ENCODE data around the gene PKP4. TPM values are rescaled to one million over a fixed set of nuclear protein-coding genes. Genes with fewer than 3 reads are reported as not detected.

Gene PKP4
- total and polyA plus RNA-seq, 2 experiments from 2014 or later = 35.7 to 92.3 TPM

DNA sequence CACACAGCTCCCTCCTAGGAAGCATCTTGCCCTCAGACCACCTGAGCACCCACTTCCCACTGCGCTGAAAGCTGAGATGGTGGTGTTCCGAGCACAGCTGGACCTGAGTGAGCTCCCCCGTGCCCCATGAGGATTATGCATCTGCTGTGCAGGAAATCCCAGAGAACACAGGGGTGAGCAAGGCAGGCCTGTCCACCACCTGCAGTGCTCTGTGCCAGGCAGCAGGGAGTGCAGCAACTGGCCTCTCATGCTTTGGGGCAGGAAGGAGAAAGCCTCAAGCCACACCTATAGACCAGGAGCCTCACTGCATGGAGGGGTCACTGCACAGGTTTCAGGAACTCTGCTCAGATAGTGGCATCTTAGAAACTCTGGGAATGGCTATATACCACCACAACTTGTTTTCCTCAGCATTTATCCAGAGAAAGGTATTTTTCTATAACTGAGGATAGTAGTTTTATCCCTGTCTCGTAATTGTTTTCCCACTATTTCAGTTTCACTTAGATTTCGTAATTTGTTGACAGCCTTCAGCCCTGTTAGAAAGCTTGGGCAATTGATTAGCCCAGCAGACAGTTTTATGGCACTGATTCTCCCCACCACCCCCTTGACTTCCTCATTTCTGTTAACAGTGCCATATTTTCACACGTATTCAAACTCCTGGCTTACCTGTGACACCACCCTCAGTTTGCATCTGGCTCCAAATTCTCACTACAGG lies 194.1 kb downstream of the PKP4 start:
- Mint-ChIP-seq H3K4me3 (no peak overlapping the region), H3K9me3 (no peaks in the 10 kb centered on the region), H3K27ac (no peak overlapping the region), H3K4me1 (peaks cover 10% of the 10 kb centered on the region; the same call in 2 of the 3 replicates), H3K36me3 (ENCODE audit: low read depth) (no peaks in the 10 kb centered on the region), H3K27me3 (ENCODE audit: insufficient read depth, low read depth, poor library complexity) (no peaks in the 10 kb centered on the region)
- Histone ChIP-seq H3K9me2 (ENCODE audit: insufficient read depth) (no peaks in the 10 kb centered on the region), H3K4me2 (no peak overlapping the region), H3K4me1 (ENCODE audit: insufficient read depth) (no peaks in the 10 kb centered on the region), H3K27ac (ENCODE audit: low read depth) (no peak overlapping the region), H3K4me3 (no peak overlapping the region), H3K27me3 (ENCODE audit: insufficient read depth) (no peaks in the 10 kb centered on the region), H4K20me1 (replicated peaks; ENCODE audit: insufficient read depth) (no peaks in the 10 kb centered on the region), H3K36me3 (ENCODE audit: insufficient read depth) (no peaks in the 10 kb centered on the region), H2AFZ (no peak overlapping the region), H3K79me2 (replicated peaks; ENCODE audit: insufficient read depth) (no peaks in the 10 kb centered on the region), H3F3A (replicated peaks; ENCODE audit: low read depth) (no peaks in the 10 kb centered on the region)
- DNase-seq (ENCODE audit: low spot score) (no peak), ATAC-seq (peak; percentile 84)
- TF ChIP-seq POLR2AphosphoS5 (IDR thresholded peaks at IDR 0.05; ENCODE audit: low read depth) (no peak), ZNF114 (CRISPR knock-in tag; IDR thresholded peaks at IDR 0.05) (no peak), JUNB (IDR thresholded peaks at IDR 0.05; ENCODE audit: unreplicated experiment) (no peak), EZH2 (IDR thresholded peaks at IDR 0.05; ENCODE audit: low read depth, unreplicated experiment) (no peak), ZNF331 (CRISPR knock-in tag; IDR thresholded peaks at IDR 0.05; ENCODE audit: low read depth) (no peak), NANOG (IDR thresholded peaks at IDR 0.05; ENCODE audit: borderline replicate concordance) (no peak), CREB1 (CRISPR knock-in tag; IDR thresholded peaks at IDR 0.05; ENCODE audit: low read depth) (no peak), STAT1 (IDR thresholded peaks at IDR 0.05; ENCODE audit: unreplicated experiment) (no peak)
- TF ChIP-seq, protein P1, sequence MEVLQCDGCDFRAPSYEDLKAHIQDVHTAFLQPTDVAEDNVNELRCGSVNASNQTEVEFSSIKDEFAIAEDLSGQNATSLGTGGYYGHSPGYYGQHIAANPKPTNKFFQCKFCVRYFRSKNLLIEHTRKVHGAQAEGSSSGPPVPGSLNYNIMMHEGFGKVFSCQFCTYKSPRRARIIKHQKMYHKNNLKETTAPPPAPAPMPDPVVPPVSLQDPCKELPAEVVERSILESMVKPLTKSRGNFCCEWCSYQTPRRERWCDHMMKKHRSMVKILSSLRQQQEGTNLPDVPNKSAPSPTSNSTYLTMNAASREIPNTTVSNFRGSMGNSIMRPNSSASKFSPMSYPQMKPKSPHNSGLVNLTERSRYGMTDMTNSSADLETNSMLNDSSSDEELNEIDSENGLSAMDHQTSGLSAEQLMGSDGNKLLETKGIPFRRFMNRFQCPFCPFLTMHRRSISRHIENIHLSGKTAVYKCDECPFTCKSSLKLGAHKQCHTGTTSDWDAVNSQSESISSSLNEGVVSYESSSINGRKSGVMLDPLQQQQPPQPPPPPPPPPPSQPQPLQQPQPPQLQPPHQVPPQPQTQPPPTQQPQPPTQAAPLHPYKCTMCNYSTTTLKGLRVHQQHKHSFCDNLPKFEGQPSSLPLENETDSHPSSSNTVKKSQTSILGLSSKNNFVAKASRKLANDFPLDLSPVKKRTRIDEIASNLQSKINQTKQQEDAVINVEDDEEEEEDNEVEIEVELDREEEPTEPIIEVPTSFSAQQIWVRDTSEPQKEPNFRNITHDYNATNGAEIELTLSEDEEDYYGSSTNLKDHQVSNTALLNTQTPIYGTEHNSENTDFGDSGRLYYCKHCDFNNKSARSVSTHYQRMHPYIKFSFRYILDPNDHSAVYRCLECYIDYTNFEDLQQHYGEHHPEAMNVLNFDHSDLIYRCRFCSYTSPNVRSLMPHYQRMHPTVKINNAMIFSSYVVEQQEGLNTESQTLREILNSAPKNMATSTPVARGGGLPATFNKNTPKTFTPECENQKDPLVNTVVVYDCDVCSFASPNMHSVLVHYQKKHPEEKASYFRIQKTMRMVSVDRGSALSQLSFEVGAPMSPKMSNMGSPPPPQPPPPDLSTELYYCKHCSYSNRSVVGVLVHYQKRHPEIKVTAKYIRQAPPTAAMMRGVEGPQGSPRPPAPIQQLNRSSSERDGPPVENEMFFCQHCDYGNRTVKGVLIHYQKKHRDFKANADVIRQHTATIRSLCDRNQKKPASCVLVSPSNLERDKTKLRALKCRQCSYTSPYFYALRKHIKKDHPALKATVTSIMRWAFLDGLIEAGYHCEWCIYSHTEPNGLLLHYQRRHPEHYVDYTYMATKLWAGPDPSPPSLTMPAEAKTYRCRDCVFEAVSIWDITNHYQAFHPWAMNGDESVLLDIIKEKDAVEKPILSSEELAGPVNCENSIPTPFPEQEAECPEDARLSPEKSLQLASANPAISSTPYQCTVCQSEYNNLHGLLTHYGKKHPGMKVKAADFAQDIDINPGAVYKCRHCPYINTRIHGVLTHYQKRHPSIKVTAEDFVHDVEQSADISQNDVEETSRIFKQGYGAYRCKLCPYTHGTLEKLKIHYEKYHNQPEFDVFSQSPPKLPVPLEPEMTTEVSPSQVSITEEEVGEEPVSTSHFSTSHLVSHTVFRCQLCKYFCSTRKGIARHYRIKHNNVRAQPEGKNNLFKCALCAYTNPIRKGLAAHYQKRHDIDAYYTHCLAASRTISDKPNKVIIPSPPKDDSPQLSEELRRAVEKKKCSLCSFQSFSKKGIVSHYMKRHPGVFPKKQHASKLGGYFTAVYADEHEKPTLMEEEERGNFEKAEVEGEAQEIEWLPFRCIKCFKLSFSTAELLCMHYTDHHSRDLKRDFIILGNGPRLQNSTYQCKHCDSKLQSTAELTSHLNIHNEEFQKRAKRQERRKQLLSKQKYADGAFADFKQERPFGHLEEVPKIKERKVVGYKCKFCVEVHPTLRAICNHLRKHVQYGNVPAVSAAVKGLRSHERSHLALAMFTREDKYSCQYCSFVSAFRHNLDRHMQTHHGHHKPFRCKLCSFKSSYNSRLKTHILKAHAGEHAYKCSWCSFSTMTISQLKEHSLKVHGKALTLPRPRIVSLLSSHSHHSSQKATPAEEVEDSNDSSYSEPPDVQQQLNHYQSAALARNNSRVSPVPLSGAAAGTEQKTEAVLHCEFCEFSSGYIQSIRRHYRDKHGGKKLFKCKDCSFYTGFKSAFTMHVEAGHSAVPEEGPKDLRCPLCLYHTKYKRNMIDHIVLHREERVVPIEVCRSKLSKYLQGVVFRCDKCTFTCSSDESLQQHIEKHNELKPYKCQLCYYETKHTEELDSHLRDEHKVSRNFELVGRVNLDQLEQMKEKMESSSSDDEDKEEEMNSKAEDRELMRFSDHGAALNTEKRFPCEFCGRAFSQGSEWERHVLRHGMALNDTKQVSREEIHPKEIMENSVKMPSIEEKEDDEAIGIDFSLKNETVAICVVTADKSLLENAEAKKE (CRISPR knock-in tag; IDR thresholded peaks at IDR 0.05) = no peak
- TF ChIP-seq, protein P2, sequence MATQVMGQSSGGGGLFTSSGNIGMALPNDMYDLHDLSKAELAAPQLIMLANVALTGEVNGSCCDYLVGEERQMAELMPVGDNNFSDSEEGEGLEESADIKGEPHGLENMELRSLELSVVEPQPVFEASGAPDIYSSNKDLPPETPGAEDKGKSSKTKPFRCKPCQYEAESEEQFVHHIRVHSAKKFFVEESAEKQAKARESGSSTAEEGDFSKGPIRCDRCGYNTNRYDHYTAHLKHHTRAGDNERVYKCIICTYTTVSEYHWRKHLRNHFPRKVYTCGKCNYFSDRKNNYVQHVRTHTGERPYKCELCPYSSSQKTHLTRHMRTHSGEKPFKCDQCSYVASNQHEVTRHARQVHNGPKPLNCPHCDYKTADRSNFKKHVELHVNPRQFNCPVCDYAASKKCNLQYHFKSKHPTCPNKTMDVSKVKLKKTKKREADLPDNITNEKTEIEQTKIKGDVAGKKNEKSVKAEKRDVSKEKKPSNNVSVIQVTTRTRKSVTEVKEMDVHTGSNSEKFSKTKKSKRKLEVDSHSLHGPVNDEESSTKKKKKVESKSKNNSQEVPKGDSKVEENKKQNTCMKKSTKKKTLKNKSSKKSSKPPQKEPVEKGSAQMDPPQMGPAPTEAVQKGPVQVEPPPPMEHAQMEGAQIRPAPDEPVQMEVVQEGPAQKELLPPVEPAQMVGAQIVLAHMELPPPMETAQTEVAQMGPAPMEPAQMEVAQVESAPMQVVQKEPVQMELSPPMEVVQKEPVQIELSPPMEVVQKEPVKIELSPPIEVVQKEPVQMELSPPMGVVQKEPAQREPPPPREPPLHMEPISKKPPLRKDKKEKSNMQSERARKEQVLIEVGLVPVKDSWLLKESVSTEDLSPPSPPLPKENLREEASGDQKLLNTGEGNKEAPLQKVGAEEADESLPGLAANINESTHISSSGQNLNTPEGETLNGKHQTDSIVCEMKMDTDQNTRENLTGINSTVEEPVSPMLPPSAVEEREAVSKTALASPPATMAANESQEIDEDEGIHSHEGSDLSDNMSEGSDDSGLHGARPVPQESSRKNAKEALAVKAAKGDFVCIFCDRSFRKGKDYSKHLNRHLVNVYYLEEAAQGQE (IDR thresholded peaks at IDR 0.05; ENCODE audit: unreplicated experiment) = no peak
- TF ChIP-seq, protein P3, sequence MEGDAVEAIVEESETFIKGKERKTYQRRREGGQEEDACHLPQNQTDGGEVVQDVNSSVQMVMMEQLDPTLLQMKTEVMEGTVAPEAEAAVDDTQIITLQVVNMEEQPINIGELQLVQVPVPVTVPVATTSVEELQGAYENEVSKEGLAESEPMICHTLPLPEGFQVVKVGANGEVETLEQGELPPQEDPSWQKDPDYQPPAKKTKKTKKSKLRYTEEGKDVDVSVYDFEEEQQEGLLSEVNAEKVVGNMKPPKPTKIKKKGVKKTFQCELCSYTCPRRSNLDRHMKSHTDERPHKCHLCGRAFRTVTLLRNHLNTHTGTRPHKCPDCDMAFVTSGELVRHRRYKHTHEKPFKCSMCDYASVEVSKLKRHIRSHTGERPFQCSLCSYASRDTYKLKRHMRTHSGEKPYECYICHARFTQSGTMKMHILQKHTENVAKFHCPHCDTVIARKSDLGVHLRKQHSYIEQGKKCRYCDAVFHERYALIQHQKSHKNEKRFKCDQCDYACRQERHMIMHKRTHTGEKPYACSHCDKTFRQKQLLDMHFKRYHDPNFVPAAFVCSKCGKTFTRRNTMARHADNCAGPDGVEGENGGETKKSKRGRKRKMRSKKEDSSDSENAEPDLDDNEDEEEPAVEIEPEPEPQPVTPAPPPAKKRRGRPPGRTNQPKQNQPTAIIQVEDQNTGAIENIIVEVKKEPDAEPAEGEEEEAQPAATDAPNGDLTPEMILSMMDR (conservative IDR thresholded peaks at IDR 0.05; ENCODE audit: low read depth in 2 of 2) = no peak
